PC-9 (cell line): ENCODE results near the gene DPEP1. TPM values are rescaled to one million over a fixed set of nuclear protein-coding genes. Genes with fewer than 3 reads are reported as not detected.
"Not testable (repeated sequence)": the region's sequence is repeated elsewhere in the genome, so short reads cannot be mapped to it uniquely, and the experiment has no call there.

ENCODE experiments used
- BruUV-seq: library from RNA; stranded (reverse); fragments of 400-500 nt; replicated peaks from 2 replicates; lab custom pipeline; 2021; lab: Mats Ljungman, UMichigan
- CTCF ChIA-PET: fragments of 300-600 bp; sonication (Branson Sonifier 250); formaldehyde crosslinking; loops from one replicate; lab custom pipeline; 2022; ENCODE audit warnings: antibody characterized with exemption; lab: Charles Lee
- POLR2A ChIA-PET: fragments of 300-600 bp; sonication (Branson Sonifier 250); formaldehyde crosslinking; loops from one replicate; lab custom pipeline; 2022; ENCODE audit warnings: antibody characterized with exemption; ENCODE audit not compliant: unreplicated experiment; lab: Charles Lee
- DNase-seq, 2 experiments: peaks; one replicate each; pipeline versions ENCODE4 v3.0.0 to v3.0.0-alpha.2; 2015 to 2022; ENCODE audit warnings: mixed read lengths in 1 of 2
- H2AFZ ChIP-seq: fragments of 200-600 bp; sonication (generic); 2 replicates; pipeline ENCODE4 v1.8.1; 2017; ENCODE audit warnings: antibody characterized with exemption
- H3F3A ChIP-seq: fragments of 200-600 bp; sonication (generic); 2 replicates; pipeline ENCODE4 v1.8.1; 2017; ENCODE audit warnings: antibody characterized with exemption, mild to moderate bottlenecking, low read depth; ENCODE audit not compliant: insufficient read depth
- H3K27ac ChIP-seq: fragments of 200-600 bp; sonication (generic); 2 replicates; pipeline ENCODE4 v1.6.1; 2016; ENCODE audit warnings: mixed run types
- H3K27me3 ChIP-seq: fragments of 200-600 bp; sonication (generic); 2 replicates; pipeline ENCODE4 v1.6.1; 2016; ENCODE audit warnings: low read depth, mixed run types; ENCODE audit not compliant: insufficient read depth
- H3K36me3 ChIP-seq: fragments of 200-600 bp; sonication (generic); 2 replicates; pipeline ENCODE4 v1.6.1; 2016; ENCODE audit warnings: low read depth, mixed run types
- H3K4me1 ChIP-seq: fragments of 200-600 bp; sonication (generic); replicated peaks from 2 replicates; pipeline ENCODE4 v1.6.1; 2016; ENCODE audit warnings: mixed run types; ENCODE audit not compliant: insufficient read depth
- H3K4me2 ChIP-seq: fragments of 200-600 bp; sonication (generic); 2 replicates; pipeline ENCODE4 v1.6.1; 2017; ENCODE audit warnings: mixed run types
- H3K4me3 ChIP-seq: fragments of 200-600 bp; sonication (generic); 2 replicates; pipeline ENCODE4 v1.6.1; 2016; ENCODE audit warnings: mixed run types
- H3K79me2 ChIP-seq: fragments of 200-600 bp; sonication (generic); 2 replicates; pipeline ENCODE4 v1.6.1; 2017; ENCODE audit warnings: low read depth, mixed run types
- H3K9me2 ChIP-seq: fragments of 200-600 bp; sonication (generic); 2 replicates; pipeline ENCODE4 v1.8.1; 2017; ENCODE audit warnings: mild to moderate bottlenecking; ENCODE audit not compliant: insufficient read depth
- H3K9me3 ChIP-seq: fragments of 200-600 bp; sonication (generic); 2 replicates; pipeline ENCODE4 v1.8.1; 2016; ENCODE audit warnings: low read depth; ENCODE audit not compliant: insufficient read depth
- H4K20me1 ChIP-seq: fragments of 200-600 bp; sonication (generic); 2 replicates; pipeline ENCODE4 v1.8.1; 2017; ENCODE audit not compliant: insufficient read depth
- EZH2 ChIP-seq: fragments of 200-600 bp; sonication (generic); IDR thresholded peaks from 2 replicates; pipeline ENCODE4 v1.8.0; 2017; ENCODE audit warnings: antibody characterized with exemption, low read depth
- intact Hi-C: fragments of 100-400 bp; cut with micrococcal nuclease; formaldehyde crosslinking; loops from one replicate; pipeline ENCODE4 v1.10.0; 2022; ENCODE audit not compliant: unreplicated experiment
- total RNA-seq: library from RNA; stranded (reverse); gene quantifications from 2 replicates; pipeline ENCODE4 v1.2.3, GENCODE V29; 2021
- TF ChIP-seq, protein P1 (sequence below): fragments of 200-600 bp; sonication (generic); conservative IDR thresholded peaks from 2 replicates; pipeline ENCODE4 v1.6.1; 2017; ENCODE audit warnings: mixed run types, antibody characterized with exemption, mild to moderate bottlenecking, moderate library complexity

The DPEP1 gene
- total RNA-seq, 1 experiment from 2014 or later, result not detected

DNA sequence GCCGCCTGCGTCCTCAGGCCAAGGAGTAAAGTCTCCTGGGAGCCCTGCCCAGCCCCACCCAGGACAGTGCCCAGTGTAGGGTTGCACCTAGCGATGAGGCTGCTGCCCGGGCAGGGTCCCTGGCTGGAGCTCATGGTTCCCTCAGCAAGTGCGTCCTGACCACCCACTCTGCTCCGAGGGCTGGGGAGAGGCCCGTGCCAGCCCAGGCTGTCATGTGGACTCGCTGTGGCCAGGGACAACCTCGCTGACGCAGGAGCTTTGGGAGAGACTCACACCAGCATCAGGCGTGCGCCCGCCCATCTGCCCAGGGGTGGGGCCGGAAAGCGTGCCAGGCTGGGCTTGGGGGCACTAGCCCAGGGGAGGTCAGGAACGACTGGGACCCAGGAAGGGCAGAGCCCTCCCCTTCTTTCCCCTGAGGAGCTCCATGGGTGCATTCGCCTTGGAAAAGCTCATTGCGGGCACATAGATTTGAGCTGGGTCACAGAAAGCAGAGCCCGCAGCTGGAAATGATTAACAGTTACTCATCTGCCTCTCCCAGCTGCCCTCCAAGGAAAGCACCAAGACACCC lies 19.7 kb downstream of the DPEP1 start:
- intact Hi-C loops, result no loop called here
- DNase-seq, result peak in 1 of 2 experiments; percentile 53
- Histone ChIP-seq H2AFZ (no peak overlapping the region), H3K27ac (no peak overlapping the region), H3K9me3 (no peaks in the 10 kb centered on the region), H3K79me2 (no peaks in the 10 kb centered on the region), H3K4me3 (peak overlapping the region; percentile 13; the same call in 1 of the 2 replicates), H3K4me2 (peak overlapping the region; percentile 76), H3K4me1 (peaks cover 12% of the 10 kb centered on the region; the same call in 1 of the 2 replicates), H3K9me2 (no peaks in the 10 kb centered on the region), H4K20me1 (no peaks in the 10 kb centered on the region), H3F3A (no peaks in the 10 kb centered on the region; the same call in 1 of the 2 replicates), H3K36me3 (no peaks in the 10 kb centered on the region), H3K27me3 (peaks cover 7% of the 10 kb centered on the region; the same call in 1 of the 2 replicates)
- no peak for TF ChIP-seq EZH2
- ChIA-PET CTCF (interaction anchor here (0.7 to 0.9 kb wide), 2 partner anchors 19 to 312 kb away, joined by 3 to 5 read pairs; no protein-coding TSS in a partner anchor), POLR2A (interaction anchor here (0.6 to 0.7 kb wide), 4 partner anchors 33 to 69 kb away, joined by 3 to 4 read pairs (median 3); partner anchors contain the start of gene CDK10)
- no TSS peak for BruUV-seq

DNA sequence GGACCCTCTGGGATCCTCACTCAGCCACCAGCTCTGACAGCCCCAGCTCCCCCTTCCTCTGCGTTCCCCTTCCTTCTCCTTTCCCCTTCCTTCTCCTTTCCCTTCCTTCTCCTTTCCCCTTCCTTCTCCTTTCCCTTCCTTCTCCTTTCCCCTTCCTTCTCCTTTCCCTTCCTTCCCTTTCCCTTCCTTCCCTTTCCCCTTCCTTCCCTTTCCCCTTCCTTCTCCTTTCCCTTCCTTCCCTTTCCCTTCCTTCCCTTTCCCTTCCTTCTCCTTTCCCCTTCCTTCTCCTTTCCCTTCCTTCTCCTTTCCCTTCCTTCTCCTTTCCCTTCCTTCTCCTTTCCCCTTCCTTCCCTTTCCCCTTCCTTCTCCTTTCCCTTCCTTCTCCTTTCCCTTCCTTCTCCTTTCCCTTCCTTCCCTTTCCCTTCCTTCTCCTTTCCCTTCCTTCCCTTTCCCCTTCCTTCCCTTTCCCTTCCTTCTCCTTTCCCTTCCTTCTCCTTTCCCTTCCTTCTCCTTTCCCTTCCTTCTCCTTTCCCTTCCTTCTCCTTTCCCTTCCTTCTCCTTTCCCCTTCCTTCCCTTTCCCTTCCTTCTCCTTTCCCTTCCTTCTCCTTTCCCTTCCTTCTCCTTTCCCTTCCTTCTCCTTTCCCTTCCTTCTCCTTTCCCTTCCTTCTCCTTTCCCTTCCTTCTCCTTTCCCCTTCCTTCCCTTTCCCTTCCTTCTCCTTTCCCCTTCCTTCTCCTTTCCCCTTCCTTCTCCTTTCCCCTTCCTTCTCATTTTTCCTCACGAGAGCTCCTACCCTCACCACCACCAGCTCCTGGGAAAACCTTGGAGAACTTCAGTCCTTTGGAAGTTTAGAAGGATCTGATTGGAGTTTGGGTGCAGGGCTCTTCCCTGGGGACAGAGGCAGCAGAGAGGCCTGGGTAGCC lies 21.3 kb downstream of the DPEP1 start:
- H3K36me3 ChIP-seq, H4K20me1 ChIP-seq, intact Hi-C loops, H3K27me3 ChIP-seq, H3K4me2 ChIP-seq, BruUV-seq, H2AFZ ChIP-seq, H3K27ac ChIP-seq, H3F3A ChIP-seq, DNase-seq, POLR2A ChIA-PET, H3K4me3 ChIP-seq, H3K9me3 ChIP-seq, H3K79me2 ChIP-seq, H3K9me2 ChIP-seq, CTCF ChIA-PET: not testable (repeated sequence)
- peaks cover 12% of the 10 kb centered on the region; the same call in 1 of the 2 replicates for H3K4me1 ChIP-seq

DNA sequence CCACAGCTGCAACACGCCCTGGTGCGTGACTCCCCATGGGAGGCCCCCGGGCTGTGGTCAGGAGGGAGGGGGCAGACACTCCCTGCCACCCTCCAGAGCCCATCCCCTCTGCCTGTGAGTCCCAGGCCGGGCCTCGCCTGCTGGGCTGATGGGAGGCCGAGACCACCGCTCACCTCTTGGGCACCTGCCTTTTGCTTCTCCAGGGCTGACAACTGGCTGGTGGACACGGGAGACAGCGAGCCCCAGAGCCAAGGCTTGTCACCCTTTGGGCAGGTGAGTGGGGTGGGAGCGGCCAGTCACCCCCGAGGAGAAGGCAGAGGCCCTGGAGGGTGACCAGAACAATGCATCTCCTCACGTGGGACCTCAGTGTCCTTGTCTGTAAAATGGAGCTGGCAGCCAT lies 23.2 kb downstream of the DPEP1 start:
- Histone ChIP-seq H3K27me3 (0 out of 2 replicates have a peak, but pooled peaks cover 4% of the 10 kb centered on the region), H3K27ac (no peak overlapping the region), H3K4me2 (no peak overlapping the region), H4K20me1 (no peaks in the 10 kb centered on the region), H3K9me3 (no peaks in the 10 kb centered on the region), H3K4me3 (no peak overlapping the region), H2AFZ (no peak overlapping the region), H3K79me2 (no peaks in the 10 kb centered on the region), H3K4me1 (peaks cover 12% of the 10 kb centered on the region; the same call in 1 of the 2 replicates), H3K36me3 (no peaks in the 10 kb centered on the region), H3K9me2 (no peaks in the 10 kb centered on the region), H3F3A (no peaks in the 10 kb centered on the region; the same call in 1 of the 2 replicates)
- TF ChIP-seq, protein P1, sequence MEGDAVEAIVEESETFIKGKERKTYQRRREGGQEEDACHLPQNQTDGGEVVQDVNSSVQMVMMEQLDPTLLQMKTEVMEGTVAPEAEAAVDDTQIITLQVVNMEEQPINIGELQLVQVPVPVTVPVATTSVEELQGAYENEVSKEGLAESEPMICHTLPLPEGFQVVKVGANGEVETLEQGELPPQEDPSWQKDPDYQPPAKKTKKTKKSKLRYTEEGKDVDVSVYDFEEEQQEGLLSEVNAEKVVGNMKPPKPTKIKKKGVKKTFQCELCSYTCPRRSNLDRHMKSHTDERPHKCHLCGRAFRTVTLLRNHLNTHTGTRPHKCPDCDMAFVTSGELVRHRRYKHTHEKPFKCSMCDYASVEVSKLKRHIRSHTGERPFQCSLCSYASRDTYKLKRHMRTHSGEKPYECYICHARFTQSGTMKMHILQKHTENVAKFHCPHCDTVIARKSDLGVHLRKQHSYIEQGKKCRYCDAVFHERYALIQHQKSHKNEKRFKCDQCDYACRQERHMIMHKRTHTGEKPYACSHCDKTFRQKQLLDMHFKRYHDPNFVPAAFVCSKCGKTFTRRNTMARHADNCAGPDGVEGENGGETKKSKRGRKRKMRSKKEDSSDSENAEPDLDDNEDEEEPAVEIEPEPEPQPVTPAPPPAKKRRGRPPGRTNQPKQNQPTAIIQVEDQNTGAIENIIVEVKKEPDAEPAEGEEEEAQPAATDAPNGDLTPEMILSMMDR, result no peak
- no peak for TF ChIP-seq EZH2
- ChIA-PET POLR2A (no interaction called here), CTCF (no interaction called here)
- BruUV-seq, result no TSS peak
- intact Hi-C loops, result no loop called here
- DNase-seq, result no peak
